GM18499 (cell line): ENCODE measurements around the gene ZFAND4.
"Not testable (repeated sequence)": the region's sequence is repeated elsewhere in the genome, so short reads cannot be mapped to it uniquely, and the experiment has no call there.

Experiments
- ATAC-seq: cut with Tn5 transposase; IDR thresholded peaks from one replicate; pipeline ENCODE4 v1.9.1; 2021; ENCODE audit warnings: moderate number of reproducible peaks; ENCODE audit not compliant: insufficient read depth, unreplicated experiment

The ZFAND4 gene

DNA sequence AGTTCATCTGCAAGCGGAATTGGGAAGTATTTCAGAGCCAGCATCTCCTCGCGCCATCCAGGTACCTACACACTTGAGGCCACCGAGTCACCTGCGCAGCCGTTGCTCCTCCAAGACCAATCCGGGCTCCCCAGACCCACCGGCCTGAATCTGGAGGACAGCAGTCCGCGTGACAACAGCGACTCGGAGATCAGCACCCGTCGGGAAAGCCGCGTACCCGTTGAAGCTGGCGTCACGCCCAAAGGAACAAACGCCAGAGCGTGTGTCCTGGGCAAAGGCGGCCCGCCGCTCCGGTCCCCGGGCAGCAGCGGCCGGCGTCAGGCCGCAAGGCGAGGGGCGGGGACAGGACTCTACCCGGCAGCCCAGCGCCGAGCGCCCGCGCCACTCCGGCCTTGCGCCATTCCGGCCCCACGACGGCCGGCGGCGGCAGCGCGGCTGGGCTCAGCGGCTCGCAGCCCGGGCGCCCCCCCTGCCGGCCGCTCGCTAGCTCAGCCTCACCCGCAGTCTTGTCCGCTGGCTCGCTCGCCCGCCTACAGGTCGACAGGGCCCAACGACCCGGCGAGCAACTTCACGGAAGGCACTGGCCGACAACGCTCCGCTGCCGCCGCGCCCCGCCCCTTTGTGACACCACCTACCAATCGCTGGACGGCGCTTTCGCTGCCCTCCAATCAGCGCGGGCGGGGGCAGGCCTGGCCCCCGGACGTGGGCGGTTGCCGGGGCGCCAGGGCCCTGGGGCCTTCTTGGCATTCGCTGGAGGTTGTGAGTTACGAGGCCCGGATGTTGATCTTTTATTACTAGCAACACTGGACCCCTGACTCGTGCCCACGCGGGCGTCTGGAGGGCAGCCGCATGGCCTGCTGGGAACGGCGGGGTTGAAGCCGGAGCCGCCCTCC, at the start of gene ZFAND4:
Gene ZFAND4 (minus strand): TSS at position 592 of the 893 bp plus-strand sequence. CDS start 9,047 bp downstream, outside the sequence.
- peak; percentile 95 for ATAC-seq

- not testable (repeated sequence) for ATAC-seq
These were observed 48.9 kb upstream of the ZFAND4 start for GRCh38 chr10:45721503-45721902.

DNA sequence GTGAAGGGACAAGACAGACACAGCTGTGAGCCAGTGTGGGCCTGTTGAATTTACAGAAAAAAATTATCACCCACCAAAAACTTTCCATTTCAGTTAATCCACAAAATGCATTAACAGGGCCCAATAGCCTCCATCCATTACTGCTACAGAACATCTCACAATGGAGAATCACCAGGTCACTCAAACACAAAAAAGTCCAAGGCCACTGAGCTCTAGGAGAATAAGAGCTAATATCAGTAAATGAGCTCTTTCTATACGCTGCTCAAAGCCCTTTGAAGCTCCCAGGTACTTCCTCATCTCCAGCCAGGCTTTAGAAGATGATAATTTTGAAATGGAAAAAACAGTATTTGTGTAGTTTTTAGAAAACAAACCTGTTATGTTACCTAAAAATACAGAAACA, 45.1 kb upstream of the ZFAND4 start:
- not testable (repeated sequence) for ATAC-seq

GRCh38 chr10:45717053-45717452, 44.5 kb upstream of the ZFAND4 start:
- ATAC-seq, result not testable (repeated sequence)

- not testable (repeated sequence) for ATAC-seq
These were observed 38.7 kb upstream of the ZFAND4 start for GRCh38 chr10:45711223-45711622.

DNA sequence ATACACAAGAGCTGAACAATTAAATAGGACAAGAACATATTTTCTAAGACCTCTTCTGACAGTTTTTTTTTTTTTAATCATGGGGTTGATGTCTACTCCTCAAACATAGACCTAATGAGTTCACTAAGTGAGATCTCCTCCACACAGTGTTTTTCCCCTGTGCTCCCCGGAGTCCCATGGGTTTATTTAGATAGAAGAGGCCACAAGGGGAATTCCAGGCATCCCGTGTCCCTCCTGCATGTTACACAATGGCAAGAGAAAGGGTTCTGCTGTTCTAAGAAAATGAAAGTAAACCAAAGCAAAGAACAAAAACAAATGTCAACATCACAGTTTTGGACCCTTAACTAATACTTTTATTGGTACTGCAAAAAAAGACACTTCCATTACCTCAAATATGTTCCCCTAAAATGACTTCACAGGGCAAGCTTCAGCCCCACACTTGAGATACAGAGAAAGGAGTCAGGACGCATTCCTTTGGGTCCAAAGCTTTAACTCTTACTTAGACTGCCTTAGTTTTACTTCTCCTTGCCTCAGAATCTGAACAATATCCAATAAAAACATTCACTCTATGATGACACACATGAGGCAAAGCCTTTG, 37.7 kb upstream of the ZFAND4 start:
- not testable (repeated sequence) for ATAC-seq

GRCh38 chr10:45678467-45678866, 5.9 kb upstream of the ZFAND4 start:
- not testable (repeated sequence) for ATAC-seq

GRCh38 chr10:45675388-45675787, 2.8 kb upstream of the ZFAND4 start:
- ATAC-seq, result no peak

- ATAC-seq, result no peak
These were observed 589 bp upstream of the ZFAND4 start for GRCh38 chr10:45673074-45673648.

DNA sequence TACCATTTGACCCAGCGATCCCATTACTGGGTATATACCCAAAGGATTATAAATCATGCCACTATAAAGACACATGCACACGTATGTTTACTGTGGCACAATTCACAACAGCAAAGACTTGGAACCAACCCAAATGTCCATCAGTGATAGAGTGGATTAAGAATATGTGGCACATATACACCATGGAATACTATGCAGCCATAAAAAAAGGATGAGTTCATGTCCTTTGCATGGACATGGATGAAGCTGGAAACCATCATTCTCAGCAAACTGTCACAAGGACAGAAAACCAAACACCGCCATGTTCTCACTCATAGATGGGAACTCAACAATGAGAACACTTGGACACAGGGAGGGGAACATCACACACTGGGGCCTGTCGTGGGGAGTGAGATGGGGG, 1.3 kb downstream of the ZFAND4 start:
- ATAC-seq, result not testable (repeated sequence)

GRCh38 chr10:45669897-45670296, 2.7 kb downstream of the ZFAND4 start:
- ATAC-seq, result not testable (repeated sequence)

- no peak for ATAC-seq
These were observed 11.6 kb downstream of the ZFAND4 start for GRCh38 chr10:45660876-45661411.

- no peak for ATAC-seq
These were observed 15.3 kb downstream of the ZFAND4 start for GRCh38 chr10:45657033-45657926.

DNA sequence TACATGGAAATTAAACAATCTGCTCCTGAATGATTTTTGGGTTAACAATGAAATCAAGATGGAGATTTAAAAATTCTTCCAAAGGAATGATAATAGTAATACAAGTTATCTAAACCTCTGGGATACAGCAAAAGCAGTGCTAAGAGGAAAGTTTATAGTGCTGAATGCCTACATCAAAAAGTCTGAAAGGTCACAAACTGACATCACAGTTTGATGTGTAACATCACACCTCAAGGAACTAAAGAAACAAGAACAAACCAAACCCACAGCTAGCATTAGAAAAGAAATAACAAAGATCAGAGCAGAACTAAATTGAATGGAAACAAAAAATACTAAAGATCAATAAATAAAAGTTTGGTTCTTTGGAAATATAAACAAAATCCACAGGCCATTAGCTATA, 17.4 kb downstream of the ZFAND4 start:
- no peak for ATAC-seq

- ATAC-seq, result not testable (repeated sequence)
These were observed 17.8 kb downstream of the ZFAND4 start for GRCh38 chr10:45654753-45655141.

DNA sequence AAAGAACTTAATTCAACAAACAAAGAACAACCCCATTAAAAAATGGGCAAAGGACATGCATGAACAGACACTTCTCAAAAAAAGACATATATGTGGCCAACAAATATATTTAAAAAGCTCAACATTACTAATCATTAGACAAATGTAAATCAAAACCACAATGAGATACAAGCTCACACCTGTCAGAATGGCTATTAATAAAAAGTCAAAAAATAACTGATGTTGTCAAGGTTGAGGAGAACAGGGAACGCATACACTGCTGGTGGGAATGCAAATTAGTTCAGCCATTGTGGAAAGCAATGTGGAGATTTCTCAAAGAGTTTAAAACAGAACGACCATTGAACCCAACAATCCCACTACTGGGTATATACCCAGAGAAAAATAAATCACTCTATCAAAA, 19.1 kb downstream of the ZFAND4 start:
- ATAC-seq, result no peak

GRCh38 chr10:45652511-45652910, 20.1 kb downstream of the ZFAND4 start:
- no peak for ATAC-seq

DNA sequence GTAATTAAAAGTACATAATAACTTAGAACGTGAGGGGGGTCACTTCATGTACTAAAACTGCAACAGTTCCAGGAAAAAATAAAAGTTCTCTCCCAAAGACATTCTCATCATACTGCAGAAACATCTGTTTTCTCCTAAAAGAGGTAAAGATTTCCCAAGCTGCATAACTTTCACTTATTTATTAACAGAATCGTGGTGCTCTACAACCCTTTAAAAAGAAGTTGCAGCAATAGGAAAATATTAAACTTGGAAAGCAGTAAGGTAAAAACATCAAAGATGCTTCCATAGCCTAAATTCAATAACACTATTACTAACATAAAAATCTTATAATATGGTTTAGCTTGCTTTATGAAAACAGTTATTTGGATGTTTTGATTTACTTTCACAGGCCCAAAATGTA, 23.3 kb downstream of the ZFAND4 start:
- no peak for ATAC-seq

DNA sequence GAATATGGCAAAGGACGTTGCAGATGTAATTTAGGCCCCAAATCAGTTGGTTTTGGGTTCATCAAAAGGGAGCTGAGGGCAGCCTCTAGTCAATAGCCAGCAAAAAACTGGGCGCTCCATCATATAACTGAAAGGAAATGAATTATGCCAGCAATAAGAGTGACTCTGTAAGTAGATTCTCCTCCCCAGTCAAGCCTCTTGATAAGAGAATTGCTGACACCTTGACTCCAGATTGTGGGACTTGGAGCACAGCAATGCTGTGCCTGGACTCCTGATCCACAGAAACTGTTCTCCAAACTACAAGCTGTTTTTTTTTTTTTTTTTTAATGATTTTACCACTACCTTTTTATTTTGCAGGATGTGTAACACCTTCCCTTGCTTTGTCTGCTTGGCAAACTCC, 25.5 kb downstream of the ZFAND4 start:
- no peak for ATAC-seq
